Measurements from ENCODE around the gene MAGIX. TPM values are rescaled to one million over a fixed set of nuclear protein-coding genes. Genes with fewer than 3 reads are reported as not detected.
A peak's percentile ranks its signal among the peaks of the same experiment; 100 is the strongest.
"Not testable (repeated sequence)": the region's sequence is repeated elsewhere in the genome, so short reads cannot be mapped to it uniquely, and the experiment has no call there.

The MAGIX gene
- polyA plus RNA-seq, 6 donors from 2014 or later, result 0.18 to 0.96 (median 0.35) TPM; not detected in 1

- H3K27ac Mint-ChIP-seq, result peak overlapping the region; percentile 80 to 95 (median 92)
- H3K27me3 Mint-ChIP-seq, result no peaks in the 10 kb centered on the region
- peaks cover 27 to 50% (median 33%) of the 10 kb centered on the region in 3 donors for H3K4me1 Mint-ChIP-seq
- DNase-seq, result peak; percentile 77
- peak; percentile 60 to 61 for ATAC-seq (ENCODE audit: low read depth in 2 of 2)
- H3K4me3 Mint-ChIP-seq, result peak overlapping the region; percentile 81 to 92 (median 88)
- H3K36me3 Mint-ChIP-seq, result no peaks in the 10 kb centered on the region
- peaks cover 0 to 3% (median 0%) of the 10 kb centered on the region in 7 donors for H3K9me3 Mint-ChIP-seq
These were observed 3.6 kb downstream of the MAGIX start for GRCh38 chrX:49165901-49166881.

DNA sequence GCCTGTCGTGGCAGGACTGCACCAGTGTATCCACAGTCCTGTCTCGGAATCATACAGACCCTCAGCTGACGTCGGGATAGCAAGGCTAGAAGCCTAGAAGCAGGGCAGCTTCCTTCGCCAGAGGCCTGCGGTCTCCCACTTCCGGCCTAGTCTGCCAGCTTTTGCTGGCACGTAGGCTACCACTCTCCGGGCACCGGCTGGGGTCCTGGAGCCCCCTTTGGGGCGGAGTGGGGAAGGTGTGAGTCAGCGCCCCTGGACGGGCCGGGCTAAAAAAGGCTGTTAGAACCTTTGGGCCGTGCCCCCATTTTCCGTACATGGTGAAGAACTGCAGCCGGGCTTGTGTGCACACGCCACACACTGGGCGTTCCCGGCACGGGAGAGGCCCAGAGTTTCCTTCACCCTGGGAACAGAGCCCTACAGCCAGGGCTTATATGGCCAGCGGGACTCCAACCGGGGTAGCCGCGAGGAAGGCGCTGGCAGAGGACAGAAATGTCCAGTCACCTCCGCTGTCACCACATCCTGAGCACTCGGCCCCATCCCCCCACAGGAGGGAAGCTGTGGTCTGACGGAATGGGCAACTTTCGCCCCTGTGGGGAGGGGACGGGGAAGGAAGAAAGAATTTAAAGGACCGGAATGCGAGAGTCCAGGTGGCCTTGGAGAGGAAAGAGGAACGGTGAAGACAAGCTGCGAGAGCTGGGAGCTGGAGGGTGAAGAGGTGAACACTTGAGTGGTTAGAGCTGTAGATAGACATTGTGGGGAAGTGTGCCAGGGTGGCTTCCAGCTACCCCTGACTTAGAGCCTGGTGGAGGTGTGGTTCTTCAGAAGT is 4.6 kb downstream of the MAGIX start:
- H3K36me3 Mint-ChIP-seq, result no peaks in the 10 kb centered on the region
- peaks cover 0 to 3% (median 0%) of the 10 kb centered on the region in 7 donors for H3K9me3 Mint-ChIP-seq
- no peaks in the 10 kb centered on the region for H3K27me3 Mint-ChIP-seq
- peak overlapping the region; percentile 80 to 96 (median 94) for H3K27ac Mint-ChIP-seq
- ATAC-seq (ENCODE audit: low read depth in 2 of 2) (peak; percentile 53 to 55), DNase-seq (peak; percentile 65)
- peaks cover 27 to 50% (median 33%) of the 10 kb centered on the region in 3 donors for H3K4me1 Mint-ChIP-seq
- peak overlapping the region; percentile 81 to 92 (median 88) for H3K4me3 Mint-ChIP-seq

DNA sequence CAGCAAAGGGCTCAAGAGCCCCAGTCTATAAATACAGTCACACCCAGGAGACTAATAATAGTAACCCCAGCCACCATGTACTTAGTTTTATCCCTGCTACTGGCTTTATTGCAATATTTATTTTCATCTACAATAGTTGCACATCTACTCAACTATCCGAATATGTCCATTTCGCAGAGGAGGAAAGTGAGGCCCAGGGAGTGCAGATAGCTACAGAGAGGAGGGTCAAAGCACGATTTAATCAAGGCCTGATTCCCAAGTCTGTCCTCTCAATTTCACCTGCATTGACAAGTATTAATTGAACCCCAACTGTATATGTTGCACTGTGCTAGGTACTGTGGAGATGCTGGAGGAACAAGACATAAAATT is 5.2 kb downstream of the MAGIX start:
- Mint-ChIP-seq H3K27me3 (no peaks in the 10 kb centered on the region), H3K4me3 (peak overlapping the region; percentile 81 to 92 (median 88)), H3K36me3 (no peaks in the 10 kb centered on the region), H3K27ac (peak overlapping the region; percentile 80 to 96 (median 94)), H3K9me3 (peaks cover 0 to 3% (median 0%) of the 10 kb centered on the region in 7 donors), H3K4me1 (peaks cover 29 to 53% (median 33%) of the 10 kb centered on the region in 3 donors)
- DNase-seq, result no peak
- no peak for ATAC-seq (ENCODE audit: low read depth in 2 of 2)

DNA sequence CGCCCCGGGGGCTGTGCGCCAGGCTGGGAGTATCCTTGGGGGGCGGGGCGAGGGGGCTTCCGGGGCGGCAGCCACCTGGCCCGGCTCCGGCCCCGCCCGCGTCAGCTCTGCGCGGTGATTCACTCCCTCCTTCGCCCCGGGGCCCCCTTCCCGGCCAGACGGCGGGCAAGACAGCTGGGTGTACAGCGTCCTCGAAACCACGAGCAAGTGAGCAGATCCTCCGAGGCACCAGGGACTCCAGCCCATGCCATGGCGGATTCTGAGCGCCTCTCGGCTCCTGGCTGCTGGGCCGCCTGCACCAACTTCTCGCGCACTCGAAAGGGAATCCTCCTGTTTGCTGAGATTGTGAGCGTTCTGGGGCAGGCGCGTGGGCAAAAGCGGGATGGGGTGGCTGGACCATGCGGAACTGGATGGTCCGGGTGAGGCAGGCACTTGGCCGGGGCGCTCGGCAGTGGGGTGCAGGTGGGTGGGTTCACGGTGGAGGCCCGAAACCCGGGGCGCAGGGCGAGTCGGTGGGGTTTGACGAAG is 9.3 kb downstream of the MAGIX start, which contains the start of gene PLP2:
Gene PLP2, plus strand, starts transcription at position 147 of the 528 bp plus-strand sequence. Its CDS starts 103 bp downstream, at position 250.
- H3K36me3 Mint-ChIP-seq, result peaks cover 0 to 25% of the 10 kb centered on the region in 2 donors
- ATAC-seq (ENCODE audit: low read depth in 2 of 2) (peak; percentile 22 to 24), DNase-seq (peak; percentile 42)
- H3K27ac Mint-ChIP-seq, result peak within 1 kb of the TSS; percentile 84 to 95 (median 92)
- peak within 1 kb of the TSS; percentile 83 to 94 (median 88) for H3K4me3 Mint-ChIP-seq
- peaks cover 0 to 5% (median 0%) of the 10 kb centered on the region in 7 donors for H3K9me3 Mint-ChIP-seq
- peaks cover 27 to 49% (median 36%) of the 10 kb centered on the region in 3 donors for H3K4me1 Mint-ChIP-seq
- H3K27me3 Mint-ChIP-seq, result no peaks in the 10 kb centered on the region

GRCh38 chrX:49172280-49172780 is 9.8 kb downstream of the MAGIX start:
- Mint-ChIP-seq H3K4me1 (peaks cover 26 to 46% (median 36%) of the 10 kb centered on the region in 3 donors), H3K4me3 (peak overlapping the region; percentile 83 to 94 (median 88)), H3K27me3 (no peaks in the 10 kb centered on the region), H3K9me3 (peaks cover 0 to 5% (median 0%) of the 10 kb centered on the region in 7 donors), H3K27ac (peak overlapping the region; percentile 84 to 95 (median 92)), H3K36me3 (peaks cover 0 to 25% of the 10 kb centered on the region in 2 donors)
- DNase-seq (peak; percentile 67), ATAC-seq (ENCODE audit: low read depth in 2 of 2) (peak; percentile 75 to 76)

GRCh38 chrX:49173544-49173943 is 11.0 kb downstream of the MAGIX start:
- H3K4me1 Mint-ChIP-seq, result peaks cover 24 to 34% (median 33%) of the 10 kb centered on the region in 3 donors
- H3K27ac Mint-ChIP-seq, result peak overlapping the region in 3 of 6 donors; percentile 84 to 95 (median 94)
- peak overlapping the region; percentile 83 to 94 (median 88) for H3K4me3 Mint-ChIP-seq
- ATAC-seq (ENCODE audit: low read depth in 2 of 2); H3K9me3 Mint-ChIP-seq; DNase-seq; H3K27me3 Mint-ChIP-seq: not testable (repeated sequence)
- peaks cover 0 to 25% of the 10 kb centered on the region in 2 donors for H3K36me3 Mint-ChIP-seq

- Mint-ChIP-seq H3K4me3 (peak overlapping the region in 1 of 8 donors; percentile 85), H3K9me3 (peaks cover 0 to 5% (median 0%) of the 10 kb centered on the region in 7 donors), H3K27me3 (no peaks in the 10 kb centered on the region), H3K27ac (peak overlapping the region in 5 of 6 donors; percentile 33 to 81 (median 56)), H3K4me1 (peaks cover 20 to 29% (median 26%) of the 10 kb centered on the region in 3 donors), H3K36me3 (peaks cover 0 to 25% of the 10 kb centered on the region in 2 donors)
- no peak for DNase-seq
- ATAC-seq (ENCODE audit: low read depth in 2 of 2), result no peak
These were observed 12.2 kb downstream of the MAGIX start for GRCh38 chrX:49174723-49175122.

DNA sequence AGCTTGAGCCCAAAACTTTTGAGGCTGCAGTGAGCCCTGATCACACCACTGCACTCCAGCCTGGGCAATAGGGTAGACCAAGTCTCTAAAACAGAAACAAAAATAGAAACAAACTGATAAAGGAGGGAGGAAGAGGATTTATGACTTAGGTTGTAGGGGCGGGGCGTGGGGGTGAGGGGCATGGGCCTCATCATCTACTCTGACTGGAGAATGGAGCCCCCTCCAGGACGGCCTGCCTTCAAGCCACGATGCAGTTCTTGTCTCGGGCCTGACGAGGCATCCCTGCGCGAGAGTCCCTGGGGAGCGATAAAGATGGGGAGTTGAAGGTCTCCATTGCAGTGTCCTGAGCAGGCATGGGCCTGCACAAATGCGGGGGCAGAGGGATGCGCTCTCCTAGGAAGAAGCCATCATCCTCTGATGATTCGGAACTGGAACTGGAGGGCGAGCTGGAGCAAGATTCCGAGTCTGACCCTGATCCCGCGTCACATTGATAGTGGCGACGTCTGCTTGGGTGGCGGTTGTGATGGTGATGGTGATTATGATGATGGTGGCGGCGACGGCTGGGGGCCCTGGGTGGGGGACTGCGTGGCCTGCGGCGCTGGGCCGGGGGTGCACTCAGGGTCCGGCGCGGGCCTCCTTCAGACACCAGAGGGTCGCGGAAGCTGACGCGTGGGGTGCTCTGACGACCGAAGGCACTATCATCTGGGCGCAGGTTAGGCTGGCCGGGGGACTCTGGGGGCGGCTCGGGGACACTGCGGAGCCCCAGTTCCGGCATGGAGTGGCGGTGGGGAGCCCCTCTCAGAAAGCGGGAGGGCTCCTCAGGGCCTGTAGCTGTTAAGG is 13.1 kb downstream of the MAGIX start:
- Mint-ChIP-seq H3K9me3 (peaks cover 0 to 5% (median 0%) of the 10 kb centered on the region in 7 donors), H3K36me3 (peaks cover 0 to 31% of the 10 kb centered on the region in 2 donors), H3K27me3 (no peaks in the 10 kb centered on the region), H3K4me3 (peak overlapping the region in 1 of 8 donors; percentile 72), H3K27ac (peak overlapping the region in 3 of 6 donors; percentile 47 to 95 (median 74)), H3K4me1 (peaks cover 20 to 29% (median 25%) of the 10 kb centered on the region in 3 donors)
- DNase-seq (no peak), ATAC-seq (ENCODE audit: low read depth in 2 of 2) (no peak)

DNA sequence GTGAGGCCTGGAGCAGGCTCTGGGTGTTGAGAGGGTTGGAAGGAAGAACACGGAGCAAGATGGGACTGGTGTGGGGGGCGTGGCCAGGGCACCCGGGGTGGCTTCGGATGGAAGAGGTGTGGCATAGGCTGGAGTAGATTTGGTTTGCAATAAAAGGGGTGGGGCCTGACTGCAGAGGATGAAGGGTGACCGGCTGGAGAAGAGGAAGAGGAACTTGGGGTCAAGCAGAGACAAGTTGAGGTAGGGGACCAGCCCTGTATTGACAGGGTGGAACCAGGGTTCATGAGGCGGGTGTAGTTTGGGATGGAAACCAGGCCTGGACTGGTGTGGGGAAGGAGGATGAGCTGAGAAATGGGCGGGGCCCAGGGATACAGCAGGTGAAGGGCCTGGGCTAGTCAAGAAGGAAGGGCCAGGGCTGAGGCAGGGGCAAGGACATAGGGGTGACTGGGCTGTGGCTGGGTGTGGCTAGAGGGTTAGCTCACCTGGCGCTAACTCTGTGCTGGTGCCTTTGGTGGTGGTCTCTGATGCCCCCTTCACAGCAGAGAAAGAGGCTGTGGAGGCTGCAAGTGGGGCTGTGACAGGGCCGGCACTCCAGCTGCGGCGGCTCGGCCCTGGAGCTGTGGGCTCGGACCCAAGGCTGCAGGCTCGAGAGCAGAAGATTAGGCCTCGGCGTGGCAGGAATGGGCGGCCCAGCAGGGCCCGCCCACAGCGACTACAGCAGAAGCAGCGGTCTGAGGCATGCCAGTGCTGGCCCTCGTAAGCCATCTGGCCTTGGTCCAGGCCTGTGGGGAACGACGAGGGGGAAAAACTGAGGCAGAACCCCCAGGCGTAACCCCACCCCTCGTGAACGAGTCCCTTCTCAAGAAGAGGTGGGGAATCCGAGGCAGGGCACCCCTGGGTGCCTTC is 14.1 kb downstream of the MAGIX start:
- ATAC-seq (ENCODE audit: low read depth in 2 of 2), result no peak
- H3K27me3 Mint-ChIP-seq, result no peaks in the 10 kb centered on the region
- peaks cover 0 to 36% of the 10 kb centered on the region in 2 donors for H3K36me3 Mint-ChIP-seq
- no peak for DNase-seq
- H3K9me3 Mint-ChIP-seq, result peaks cover 0 to 5% (median 0%) of the 10 kb centered on the region in 7 donors
- peaks cover 20 to 29% (median 25%) of the 10 kb centered on the region in 3 donors for H3K4me1 Mint-ChIP-seq
- peak overlapping the region in 3 of 6 donors; percentile 70 to 95 (median 88) for H3K27ac Mint-ChIP-seq
- H3K4me3 Mint-ChIP-seq, result peak overlapping the region in 2 of 8 donors; percentile 47 to 63

- Mint-ChIP-seq H3K4me1 (peaks cover 21 to 29% (median 25%) of the 10 kb centered on the region in 3 donors), H3K36me3 (peaks cover 0 to 36% of the 10 kb centered on the region in 2 donors), H3K4me3 (no peak overlapping the region), H3K27me3 (no peaks in the 10 kb centered on the region), H3K27ac (peak overlapping the region in 3 of 6 donors; percentile 9 to 89 (median 47)), H3K9me3 (peaks cover 0 to 5% (median 0%) of the 10 kb centered on the region in 7 donors)
- ATAC-seq (ENCODE audit: low read depth in 2 of 2) (peak; percentile 46 to 56), DNase-seq (no peak)
These were observed 14.8 kb downstream of the MAGIX start for GRCh38 chrX:49177338-49177833.

All from naive B cell (primary cell).